NCI-H146 treated with DMSO at 0.1 percent for 48 hours (cell line): ENCODE results near the gene ACSL4.
"Not testable (repeated sequence)": the region's sequence is repeated elsewhere in the genome, so short reads cannot be mapped to it uniquely, and the experiment has no call there.

Experiments used
- DNase-seq: peaks from one replicate; lab custom pipeline; 2025; ENCODE audit not compliant: unreplicated experiment; lab: John Stamatoyannopoulos, UW

ACSL4 gene

GRCh38 chrX:109679820-109680219 is 53.2 kb downstream of the ACSL4 start:
- DNase-seq = no peak

DNA sequence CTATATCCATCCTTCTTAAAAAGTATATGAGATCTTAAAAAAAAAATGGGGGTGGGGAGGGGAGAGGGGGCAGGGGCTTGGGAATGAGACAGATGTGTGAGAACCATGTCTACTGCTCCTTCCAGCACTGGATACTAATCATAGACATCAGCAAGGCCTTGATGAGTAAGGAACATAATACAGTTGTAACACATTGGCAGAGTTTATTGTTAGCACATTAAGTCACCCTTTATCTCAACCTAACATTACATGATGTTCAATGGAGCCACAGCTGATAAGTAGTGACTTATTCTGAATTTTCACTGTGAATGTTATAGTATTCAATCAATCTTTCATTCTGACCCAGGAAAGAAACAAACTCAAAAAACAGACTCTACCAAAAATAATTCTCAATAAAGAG is 60.8 kb downstream of the ACSL4 start:
- DNase-seq = no peak

GRCh38 chrX:109671170-109671569 is 61.9 kb downstream of the ACSL4 start:
- not testable (repeated sequence) for DNase-seq

DNA sequence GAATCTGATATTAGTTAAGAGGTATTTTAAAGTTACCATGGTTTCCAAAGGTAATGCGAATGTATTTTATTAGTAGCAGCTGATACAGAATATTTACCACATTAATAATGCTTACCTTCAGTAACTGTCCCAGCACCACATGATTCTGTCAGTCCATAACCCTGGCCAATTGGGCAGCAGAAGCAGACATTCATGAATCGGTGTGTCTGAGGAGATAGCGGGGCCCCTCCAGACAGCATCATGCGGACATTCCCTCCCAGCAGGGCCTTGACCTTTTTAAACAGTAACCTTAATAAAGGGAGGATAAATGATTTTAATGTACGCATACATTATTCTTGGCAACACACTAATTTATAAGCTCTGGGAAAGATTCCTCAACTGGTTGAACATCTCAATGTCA is 65.1 kb downstream of the ACSL4 start:
- DNase-seq = no peak

DNA sequence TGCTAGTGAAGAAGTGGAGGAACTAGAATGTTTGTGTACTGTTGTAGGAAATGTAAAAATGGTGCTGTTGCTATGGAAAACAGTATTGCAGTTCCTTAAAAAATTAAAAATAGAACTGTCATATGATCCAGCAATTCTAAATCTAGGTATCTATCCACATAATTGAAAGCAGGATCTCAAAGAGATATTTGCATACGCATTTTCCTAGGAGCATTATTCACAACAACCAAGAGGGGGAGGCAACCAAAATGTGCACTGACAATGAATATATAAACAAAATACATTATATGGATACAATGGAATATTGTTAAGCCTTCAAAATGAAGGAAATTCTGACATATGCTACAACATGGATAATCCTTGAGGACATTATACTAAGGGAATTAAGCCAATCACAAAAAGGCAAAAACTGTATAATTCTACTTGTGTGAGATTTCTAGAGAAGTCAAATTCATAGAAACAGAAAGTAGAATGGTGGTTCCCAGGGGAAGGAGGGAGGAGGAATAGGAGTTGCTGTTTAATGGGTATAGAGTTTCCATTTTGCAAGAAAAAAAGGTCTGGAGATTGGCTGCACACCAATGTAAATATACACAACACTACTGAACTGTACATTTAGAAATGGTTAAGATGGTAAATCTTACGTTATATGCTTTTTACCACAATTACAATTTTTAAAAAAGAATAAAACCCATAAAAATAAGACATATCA is 72.5 kb downstream of the ACSL4 start:
- DNase-seq = no peak

GRCh38 chrX:109658391-109658790 is 74.7 kb downstream of the ACSL4 start:
- no peak for DNase-seq

DNA sequence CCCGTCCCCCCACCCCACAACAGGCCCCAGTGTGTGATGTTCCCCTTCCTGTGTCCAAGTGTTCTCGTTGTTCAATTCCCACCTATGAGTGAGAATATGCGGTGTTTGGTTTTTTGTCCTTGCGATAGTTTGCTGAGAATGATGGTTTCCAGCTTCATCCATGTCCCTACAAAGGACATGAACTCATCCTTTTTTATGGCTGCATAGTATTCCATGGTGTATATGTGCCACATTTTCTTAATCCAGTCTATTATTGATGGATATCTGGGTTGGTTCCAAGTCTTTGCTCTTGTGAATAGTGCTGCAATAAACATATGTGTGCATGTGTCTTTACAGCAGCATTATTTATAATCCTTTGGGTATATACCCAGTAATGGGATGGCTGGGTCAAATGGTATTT is 75.7 kb downstream of the ACSL4 start:
- DNase-seq = not testable (repeated sequence)

DNA sequence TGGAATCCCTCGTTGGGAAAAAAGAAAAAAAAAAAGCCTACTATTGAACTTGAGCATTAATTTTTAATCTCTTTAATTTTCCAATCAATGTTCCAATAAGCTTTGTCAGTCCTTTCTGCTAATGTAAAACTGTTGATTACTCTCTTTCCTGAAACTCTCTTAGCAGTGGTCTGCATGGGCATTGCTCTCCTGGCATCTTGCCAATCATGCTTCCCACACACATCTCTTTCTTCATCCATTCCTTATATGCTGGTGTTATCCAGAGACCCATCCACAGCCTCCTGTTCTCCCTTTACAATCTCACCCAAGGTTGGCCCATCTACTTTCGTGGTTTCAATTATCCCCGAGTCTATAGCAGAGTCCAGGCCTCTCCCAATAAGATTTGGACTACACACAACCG is 76.3 kb downstream of the ACSL4 start:
- no peak for DNase-seq

DNA sequence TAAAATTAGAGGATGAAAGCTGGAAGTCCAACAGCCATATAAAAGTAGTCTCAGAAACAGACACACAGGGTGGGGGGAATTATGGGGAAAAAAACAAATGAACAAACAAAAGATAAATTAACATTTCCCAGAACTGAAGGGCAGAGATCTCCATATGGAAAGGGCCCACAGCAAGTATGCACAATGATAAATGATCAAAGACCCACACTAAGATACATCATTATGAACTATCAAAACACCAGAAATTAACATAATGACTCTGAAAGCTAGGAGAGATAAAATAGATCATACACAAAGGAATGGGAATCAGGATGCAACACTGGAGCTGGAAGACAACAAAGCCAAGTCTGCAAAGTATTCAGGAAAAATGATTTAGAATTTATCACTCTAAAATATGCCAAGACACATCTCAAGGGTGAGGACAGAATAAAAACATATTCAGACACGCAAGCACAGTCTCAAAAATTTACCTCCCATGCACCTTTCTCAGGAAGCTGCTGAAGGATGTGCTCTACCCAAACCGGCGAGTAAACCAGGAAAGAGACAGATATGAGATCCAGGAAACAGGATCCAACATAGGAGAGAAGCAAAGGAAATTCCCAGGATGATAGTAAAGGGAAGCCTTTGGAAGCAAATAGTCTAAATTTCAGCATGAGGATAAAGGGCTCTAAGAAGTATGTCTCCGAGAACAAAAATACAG is 77.4 kb downstream of the ACSL4 start:
- no peak for DNase-seq

DNA sequence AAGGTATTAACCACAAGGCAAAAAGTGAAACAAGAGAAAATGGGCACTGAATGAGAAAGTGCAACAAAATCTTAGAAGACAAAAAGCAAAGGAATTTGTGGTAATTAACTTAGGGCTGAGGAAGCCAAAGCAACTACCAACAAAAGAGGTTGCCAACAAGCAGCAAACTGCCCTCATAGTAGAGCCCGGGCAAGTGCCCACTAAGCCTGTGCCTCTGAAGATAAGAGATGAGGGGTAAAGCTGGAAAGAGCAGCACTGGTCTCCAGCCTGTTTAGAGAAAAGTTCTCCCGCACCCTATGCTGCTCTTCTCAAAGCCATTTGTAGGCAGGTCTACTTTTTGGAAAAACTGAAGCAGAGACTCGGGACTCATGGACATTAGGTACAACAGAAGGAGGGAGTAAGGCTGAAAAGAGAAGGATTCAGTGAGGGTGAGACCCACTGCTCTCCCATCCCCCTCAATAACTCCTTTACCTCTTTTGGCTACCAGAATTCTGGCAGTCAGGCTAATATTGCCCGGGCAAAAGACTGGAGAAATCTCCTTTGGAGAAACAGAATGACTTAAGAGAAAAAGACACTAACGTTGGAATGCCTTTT is 78.4 kb downstream of the ACSL4 start:
- no peak for DNase-seq

DNA sequence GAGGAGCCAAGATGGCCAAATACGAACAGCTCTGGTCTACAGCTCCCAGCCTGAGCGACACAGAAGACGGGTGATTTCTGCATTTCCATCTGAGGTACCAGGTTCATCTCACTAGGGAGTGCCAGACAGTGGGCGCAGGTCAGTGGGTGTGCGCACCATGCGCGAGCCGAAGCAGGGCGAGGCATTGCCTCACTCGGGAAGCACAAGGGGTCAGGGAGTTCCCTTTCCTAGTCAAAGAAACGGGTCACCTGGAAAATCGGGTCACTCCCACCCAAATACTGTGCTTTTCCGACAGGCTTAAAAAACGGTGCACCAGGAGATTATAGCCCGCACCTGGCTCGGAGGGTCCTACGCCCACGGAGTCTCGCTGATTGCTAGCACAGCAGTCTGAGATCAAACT is 88.4 kb downstream of the ACSL4 start:
- not testable (repeated sequence) for DNase-seq

GRCh38 chrX:109643687-109644086 is 89.4 kb downstream of the ACSL4 start:
- no peak for DNase-seq

DNA sequence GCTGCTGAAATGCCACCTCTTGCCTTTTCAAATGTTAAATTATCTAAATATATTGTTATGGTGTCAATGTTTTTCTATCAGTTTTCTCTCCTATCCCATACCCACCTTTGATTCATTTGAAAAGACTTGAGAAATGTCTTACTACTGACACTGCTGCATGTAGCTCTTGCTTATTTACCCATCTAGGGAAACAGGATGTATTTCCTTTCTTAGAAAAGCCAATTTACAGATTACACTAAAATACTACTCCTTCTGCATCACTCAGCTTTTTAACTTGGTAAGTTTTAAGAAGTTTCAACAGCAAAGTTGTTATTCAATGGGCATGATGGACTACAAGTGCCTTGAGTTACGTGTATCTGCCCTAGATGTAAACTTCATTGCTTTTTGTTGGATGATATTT is 94.9 kb downstream of the ACSL4 start:
- no peak for DNase-seq

GRCh38 chrX:109637477-109637876 is 95.6 kb downstream of the ACSL4 start:
- not testable (repeated sequence) for DNase-seq

- DNase-seq = no peak
Measured at GRCh38 chrX:109635146-109635545, 97.9 kb downstream of the ACSL4 start.

DNA sequence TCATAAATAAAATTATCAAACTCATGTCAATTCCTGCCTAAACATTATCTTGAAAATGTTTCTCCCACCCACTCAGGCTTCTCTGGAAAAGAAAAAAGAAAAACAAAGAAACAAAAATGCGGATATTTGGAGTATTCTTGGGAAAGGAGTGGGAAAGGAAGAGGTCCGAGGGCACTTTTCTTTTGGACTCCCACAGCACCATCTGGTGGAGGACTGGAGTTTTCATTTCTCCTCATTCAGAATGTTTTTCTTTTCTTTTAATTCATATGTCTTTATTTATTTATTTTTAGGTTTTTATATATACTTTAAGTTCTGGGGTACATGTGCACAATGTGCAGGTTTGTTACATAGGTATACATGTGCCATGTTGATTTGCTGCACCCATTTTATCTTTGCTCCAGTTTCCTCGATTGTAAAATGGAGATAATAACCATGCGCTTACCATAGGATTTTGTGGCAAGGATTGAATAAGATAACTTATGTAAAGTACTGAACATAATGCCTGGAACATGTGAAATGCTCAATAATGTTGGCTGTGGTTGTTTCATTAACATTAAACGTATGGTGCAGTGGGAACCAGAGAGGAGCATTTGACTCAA is 100.1 kb downstream of the ACSL4 start:
- DNase-seq = no peak

GRCh38 chrX:109629310-109629709 is 103.7 kb downstream of the ACSL4 start:
- DNase-seq = no peak

DNA sequence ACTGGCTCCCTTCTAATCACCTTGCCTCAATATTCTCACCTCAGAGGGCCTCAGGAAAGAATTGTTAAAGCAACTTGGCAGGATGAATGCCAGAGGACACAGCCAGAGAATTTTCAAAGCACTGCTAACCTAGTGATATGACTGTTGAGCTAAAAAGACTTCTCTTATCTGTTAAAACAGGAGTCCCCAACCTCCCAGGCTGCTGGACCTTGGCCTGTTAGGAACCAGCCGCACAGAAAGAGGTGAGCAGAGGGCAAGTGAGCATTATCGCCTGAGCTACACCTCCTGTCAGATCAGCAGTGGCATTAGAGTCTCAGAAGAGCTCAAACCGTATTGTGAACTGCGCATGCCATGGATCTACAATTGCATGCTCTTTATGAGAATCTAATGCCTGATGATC is 106.4 kb downstream of the ACSL4 start:
- DNase-seq = no peak

DNA sequence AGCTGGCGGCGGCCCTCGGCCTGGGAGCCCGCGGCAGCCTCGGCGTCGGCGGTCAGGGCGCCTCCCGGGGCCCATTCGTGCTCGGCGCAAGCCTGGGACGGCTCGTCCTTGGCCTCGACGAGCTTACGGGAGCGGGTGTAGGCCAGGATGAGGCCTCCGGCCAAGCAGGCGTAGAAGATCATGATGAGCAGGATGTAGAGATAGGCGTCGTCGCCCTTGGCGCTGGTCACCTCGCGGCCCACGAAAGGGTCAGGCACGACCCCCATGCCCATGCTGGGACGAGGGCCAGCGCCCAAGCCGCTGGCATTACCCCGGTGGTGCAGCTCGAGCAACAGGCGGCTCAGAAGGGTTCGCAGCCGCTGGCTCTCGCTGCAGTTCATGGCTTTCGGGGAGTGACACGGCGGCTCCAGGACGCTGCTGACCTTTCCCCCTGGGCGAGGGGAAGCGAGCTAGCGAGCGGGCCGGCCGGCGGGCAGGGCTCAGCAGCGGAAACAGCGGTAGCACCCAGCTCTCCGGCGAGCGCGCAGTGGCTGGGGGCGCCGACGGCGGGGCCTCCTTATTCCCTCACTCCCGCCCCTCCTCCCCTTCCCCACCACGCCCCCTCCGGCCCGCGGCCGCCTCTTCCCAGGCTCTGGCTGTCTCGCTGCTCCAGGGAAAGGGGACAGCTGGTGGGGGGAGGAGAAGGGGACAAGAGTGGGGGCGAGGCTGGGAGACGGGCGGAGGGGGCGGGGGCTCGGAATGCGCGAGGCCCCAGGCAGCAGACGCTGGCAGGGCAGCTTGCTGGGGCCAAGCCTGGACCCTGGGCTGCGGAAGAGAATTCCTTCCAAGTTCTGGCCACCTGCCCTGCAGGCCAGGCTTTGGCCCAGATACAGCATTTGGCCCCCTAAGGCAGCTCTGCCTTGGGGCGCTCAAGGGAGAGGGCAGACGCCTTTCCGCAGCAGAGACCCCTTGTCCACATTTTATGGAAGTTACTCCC is 108.1 kb downstream of the ACSL4 start, which contains the start of gene KCNE5:
KCNE5 (minus strand) TSS at position 532 of the 976 bp plus-strand sequence; CDS start at position 380, 152 bp downstream.
- no peak for DNase-seq

DNA sequence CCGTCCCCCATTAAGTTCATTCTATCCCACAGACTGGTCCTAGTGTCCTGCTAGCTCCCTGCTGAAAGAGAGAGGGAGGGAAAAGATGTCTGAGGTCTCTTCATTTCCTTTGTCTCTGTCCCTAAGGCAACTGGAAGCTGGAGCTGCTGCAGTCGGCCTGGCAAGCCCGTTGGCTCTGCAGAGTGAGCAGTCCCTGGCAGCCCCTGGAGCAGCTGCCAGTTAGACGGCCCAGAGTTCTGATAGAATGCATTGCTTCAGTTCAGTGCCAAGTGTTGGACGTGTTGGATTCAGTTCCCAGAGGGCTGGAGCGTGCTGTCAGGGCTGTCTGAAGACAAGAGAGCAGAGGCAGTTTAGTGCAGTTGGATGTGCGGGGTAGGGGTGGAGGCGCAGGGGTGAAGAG is 109.1 kb downstream of the ACSL4 start:
- no peak for DNase-seq

DNA sequence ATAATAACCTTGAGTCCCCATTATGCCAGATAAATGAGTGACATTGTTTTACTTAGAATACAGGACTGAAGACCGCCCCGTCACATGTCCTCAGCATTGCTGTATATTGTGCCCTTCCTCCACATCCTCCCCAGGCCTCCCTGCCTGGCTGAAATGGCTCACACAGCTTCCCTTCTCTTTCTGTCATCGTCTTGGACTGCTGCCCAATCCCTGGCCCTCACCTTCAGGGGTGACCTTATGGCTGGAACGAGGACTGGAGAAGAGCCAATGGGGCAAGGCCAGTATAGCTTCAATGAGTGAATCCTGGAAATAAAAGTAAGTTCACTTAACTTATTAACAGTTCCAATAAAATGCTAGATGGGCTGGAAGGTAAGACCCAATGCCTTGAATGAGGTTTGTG is 110.8 kb downstream of the ACSL4 start:
- no peak for DNase-seq
